HEK293 (cell line): ENCODE results near the gene GAST.
"Not testable (repeated sequence)": the region's sequence is repeated elsewhere in the genome, so short reads cannot be mapped to it uniquely, and the experiment has no call there.

ENCODE experiments used
- CTCF ChIA-PET: fragments of 350-600 bp; formaldehyde crosslinking; extraction: SDS; loops from one replicate; lab custom pipeline; 2021; ENCODE audit warnings: antibody characterized with exemption; lab: Yijun Ruan, JAX
- POLR2A ChIA-PET: fragments of 300-600 bp; formaldehyde crosslinking; extraction: SDS; loops from one replicate; lab custom pipeline; 2020; ENCODE audit warnings: antibody characterized with exemption, inconsistent platforms; lab: Yijun Ruan, JAX
- H3K27ac ChIP-seq: fragments of 200-500 bp; sonication (Bioruptor generic); 2 replicates; pipeline ENCODE4 v1.5.1; 2014; ENCODE audit warnings: low read depth, low read length, control low read depth, inconsistent platforms; ENCODE audit errors: extremely low read depth
- H3K36me3 ChIP-seq, 2 experiments: fragments of 200-500 bp in 1 of 2; sonication (Bioruptor generic) in 1 of 2; 1 replicate in 1 of 2; 2 replicates in 1 of 2; pipeline ENCODE4 v1.5.1; 2014 to 2017; ENCODE audit warnings: inconsistent platforms in 2 of 2, low read length in 2 of 2; ENCODE audit not compliant: control insufficient read depth in 2 of 2, insufficient read depth in 1 of 2
- H3K4me1 ChIP-seq: fragments of 200-500 bp; sonication (Bioruptor generic); 2 replicates; pipeline ENCODE4 v1.5.1; 2014; ENCODE audit warnings: mild to moderate bottlenecking, low read length, inconsistent platforms; ENCODE audit not compliant: control insufficient read depth, insufficient read depth
- H3K4me3 ChIP-seq: 2 replicates; pipeline ENCODE4 v1.5.1; 2011; ENCODE audit warnings: low read depth, mild to moderate bottlenecking, control low read depth, low read length, moderate library complexity
- H3K9me3 ChIP-seq: fragments of 200-500 bp; sonication (Bioruptor generic); 2 replicates; pipeline ENCODE4 v1.5.1; 2014; ENCODE audit warnings: low read depth, low read length, inconsistent platforms; ENCODE audit not compliant: control insufficient read depth, insufficient read depth
- FEZF1 ChIP-seq: fragments of 450-650 bp; formaldehyde crosslinking; IDR thresholded peaks from 2 replicates; pipeline ENCODE4 v1.5.1; 2016; ENCODE audit warnings: missing biosample characterization, missing genetic modification characterization
- IKZF3 ChIP-seq: fragments of 450-650 bp; IDR thresholded peaks from 2 replicates; pipeline ENCODE4 v1.5.0; 2018; ENCODE audit warnings: missing biosample characterization, mild to moderate bottlenecking, missing genetic modification characterization, moderate library complexity
- MZF1 ChIP-seq: fragments of 450-650 bp; formaldehyde crosslinking; IDR thresholded peaks from 2 replicates; pipeline ENCODE4 v1.5.1; 2017; ENCODE audit warnings: missing biosample characterization, missing genetic modification characterization, borderline replicate concordance
- RBAK ChIP-seq: fragments of 450-650 bp; formaldehyde crosslinking; IDR thresholded peaks from 2 replicates; pipeline ENCODE4 v1.5.1; 2016; ENCODE audit warnings: missing biosample characterization, missing genetic modification characterization
- REPIN1 ChIP-seq: fragments of 450-650 bp; formaldehyde crosslinking; IDR thresholded peaks from 2 replicates; pipeline ENCODE4 v1.5.1; 2017; ENCODE audit warnings: missing biosample characterization, missing genetic modification characterization, low read depth
- TCF7L2 ChIP-seq: IDR thresholded peaks from 2 replicates; pipeline ENCODE4 v1.6.1; 2011; ENCODE audit warnings: low read depth, mild to moderate bottlenecking, inconsistent platforms, low read length, moderate library complexity, borderline replicate concordance
- ZFP69B ChIP-seq: fragments of 450-650 bp; formaldehyde crosslinking; IDR thresholded peaks from 2 replicates; pipeline ENCODE4 v1.5.1; 2016; ENCODE audit warnings: missing biosample characterization, missing genetic modification characterization
- ZNF10 ChIP-seq: fragments of 450-650 bp; formaldehyde crosslinking; IDR thresholded peaks from 2 replicates; pipeline ENCODE4 v1.5.1; 2017; ENCODE audit warnings: missing biosample characterization, missing genetic modification characterization
- ZNF112 ChIP-seq: fragments of 450-650 bp; formaldehyde crosslinking; IDR thresholded peaks from 2 replicates; pipeline ENCODE4 v1.5.0; 2017; ENCODE audit warnings: missing biosample characterization, missing genetic modification characterization
- ZNF248 ChIP-seq: fragments of 450-650 bp; formaldehyde crosslinking; IDR thresholded peaks from 2 replicates; pipeline ENCODE4 v1.5.1; 2017; ENCODE audit warnings: missing biosample characterization, missing genetic modification characterization
- ZNF266 ChIP-seq: fragments of 450-650 bp; formaldehyde crosslinking; IDR thresholded peaks from 2 replicates; pipeline ENCODE4 v1.5.1; 2016; ENCODE audit warnings: missing biosample characterization, missing genetic modification characterization, low read depth
- ZNF274 ChIP-seq, 2 experiments: fragments of 200-500 bp in 1 of 2; fragments of 450-650 bp in 1 of 2; sonication (Bioruptor generic) in 1 of 2; formaldehyde crosslinking in 1 of 2; IDR thresholded peaks; 2 replicates each; pipeline versions ENCODE4 v1.5.1 to v1.6.1; 2014 to 2016; ENCODE audit warnings: borderline replicate concordance in 1 of 2, inconsistent platforms in 1 of 2, low read length in 1 of 2, missing biosample characterization in 1 of 2, missing genetic modification characterization in 1 of 2
- ZNF335 ChIP-seq: fragments of 450-650 bp; formaldehyde crosslinking; conservative IDR thresholded peaks from 2 replicates; pipeline ENCODE4 v1.5.1; 2016; ENCODE audit warnings: missing biosample characterization, missing genetic modification characterization
- ZNF530 ChIP-seq: fragments of 450-650 bp; formaldehyde crosslinking; IDR thresholded peaks from 2 replicates; pipeline ENCODE4 v1.5.1; 2016; ENCODE audit warnings: low read depth, missing biosample characterization, missing genetic modification characterization
- ZNF558 ChIP-seq: fragments of 450-650 bp; formaldehyde crosslinking; IDR thresholded peaks from 2 replicates; pipeline ENCODE4 v1.5.1; 2016; ENCODE audit warnings: missing biosample characterization, missing genetic modification characterization
- TF ChIP-seq, protein P1 (sequence below): fragments of 450-650 bp; formaldehyde crosslinking; IDR thresholded peaks from 2 replicates; pipeline ENCODE4 v1.5.1; 2016; ENCODE audit warnings: missing biosample characterization, missing genetic modification characterization
- TF ChIP-seq, protein P2 (sequence below): fragments of 450-650 bp; formaldehyde crosslinking; IDR thresholded peaks from 2 replicates; pipeline ENCODE4 v1.5.1; 2016; ENCODE audit warnings: missing biosample characterization, missing genetic modification characterization
- TF ChIP-seq, protein P3 (sequence below): IDR thresholded peaks from 2 replicates; pipeline ENCODE4 v1.6.1; 2011; ENCODE audit warnings: mild to moderate bottlenecking, low read depth, low read length, borderline replicate concordance
- TF ChIP-seq, protein P4 (sequence below): fragments of 450-650 bp; formaldehyde crosslinking; IDR thresholded peaks from 2 replicates; pipeline ENCODE4 v1.5.1; 2016; ENCODE audit warnings: missing biosample characterization, missing genetic modification characterization

GAST gene

DNA sequence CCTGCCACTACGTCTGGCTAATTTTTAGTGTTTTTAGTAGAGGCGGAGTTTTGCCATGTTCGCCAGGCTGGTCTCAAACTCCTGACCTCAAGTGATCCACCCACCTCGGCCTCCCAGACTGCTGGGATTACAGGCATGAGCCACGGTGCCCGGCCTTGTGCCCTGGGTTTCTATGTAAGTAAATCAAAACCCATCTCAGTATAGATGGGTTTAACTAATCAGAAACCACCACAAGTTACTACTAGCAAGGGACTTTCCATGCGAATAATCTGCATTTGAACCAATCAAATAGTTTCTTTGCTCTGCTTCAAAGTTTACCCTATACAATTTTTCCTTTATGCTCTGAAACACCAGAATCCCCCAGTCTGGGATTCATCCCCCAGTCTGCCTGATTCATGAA lies 40.0 kb upstream of the GAST start:
- CTCF ChIA-PET = interaction anchor here (0.6 to 1.1 kb wide), 2 partner anchors 9 to 123 kb away, joined by 3 read pairs; no protein-coding TSS in a partner anchor
- Histone ChIP-seq H3K4me3 (no peak overlapping the region), H3K36me3 (no peaks in the 10 kb centered on the region), H3K4me1 (no peaks in the 10 kb centered on the region), H3K9me3 (no peaks in the 10 kb centered on the region), H3K27ac (no peak overlapping the region)
- POLR2A ChIA-PET = interaction anchor here (1.1 to 2.3 kb wide), 2 partner anchors 16 to 17 kb away, joined by 3 to 18 read pairs; partner anchors contain the start of gene EIF1
- TF ChIP-seq, protein P1, sequence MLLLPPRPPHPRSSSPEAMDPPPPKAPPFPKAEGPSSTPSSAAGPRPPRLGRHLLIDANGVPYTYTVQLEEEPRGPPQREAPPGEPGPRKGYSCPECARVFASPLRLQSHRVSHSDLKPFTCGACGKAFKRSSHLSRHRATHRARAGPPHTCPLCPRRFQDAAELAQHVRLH (tag by site-specific recombination) = no peak
- no peak for TF ChIP-seq ZNF112 (tag by site-specific recombination)
- no peak for TF ChIP-seq REPIN1 (tag by site-specific recombination)
- no peak for TF ChIP-seq ZNF530 (tag by site-specific recombination)
- TF ChIP-seq, protein P2, sequence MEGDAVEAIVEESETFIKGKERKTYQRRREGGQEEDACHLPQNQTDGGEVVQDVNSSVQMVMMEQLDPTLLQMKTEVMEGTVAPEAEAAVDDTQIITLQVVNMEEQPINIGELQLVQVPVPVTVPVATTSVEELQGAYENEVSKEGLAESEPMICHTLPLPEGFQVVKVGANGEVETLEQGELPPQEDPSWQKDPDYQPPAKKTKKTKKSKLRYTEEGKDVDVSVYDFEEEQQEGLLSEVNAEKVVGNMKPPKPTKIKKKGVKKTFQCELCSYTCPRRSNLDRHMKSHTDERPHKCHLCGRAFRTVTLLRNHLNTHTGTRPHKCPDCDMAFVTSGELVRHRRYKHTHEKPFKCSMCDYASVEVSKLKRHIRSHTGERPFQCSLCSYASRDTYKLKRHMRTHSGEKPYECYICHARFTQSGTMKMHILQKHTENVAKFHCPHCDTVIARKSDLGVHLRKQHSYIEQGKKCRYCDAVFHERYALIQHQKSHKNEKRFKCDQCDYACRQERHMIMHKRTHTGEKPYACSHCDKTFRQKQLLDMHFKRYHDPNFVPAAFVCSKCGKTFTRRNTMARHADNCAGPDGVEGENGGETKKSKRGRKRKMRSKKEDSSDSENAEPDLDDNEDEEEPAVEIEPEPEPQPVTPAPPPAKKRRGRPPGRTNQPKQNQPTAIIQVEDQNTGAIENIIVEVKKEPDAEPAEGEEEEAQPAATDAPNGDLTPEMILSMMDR (tag by site-specific recombination) = no peak
- no peak for TF ChIP-seq IKZF3 (tag by site-specific recombination)
- TF ChIP-seq ZNF248 (tag by site-specific recombination) = no peak
- TF ChIP-seq TCF7L2 = no peak
- TF ChIP-seq ZNF10 = no peak
- no peak for TF ChIP-seq ZNF335 (tag by site-specific recombination)
- TF ChIP-seq FEZF1 = no peak
- TF ChIP-seq, protein P3, sequence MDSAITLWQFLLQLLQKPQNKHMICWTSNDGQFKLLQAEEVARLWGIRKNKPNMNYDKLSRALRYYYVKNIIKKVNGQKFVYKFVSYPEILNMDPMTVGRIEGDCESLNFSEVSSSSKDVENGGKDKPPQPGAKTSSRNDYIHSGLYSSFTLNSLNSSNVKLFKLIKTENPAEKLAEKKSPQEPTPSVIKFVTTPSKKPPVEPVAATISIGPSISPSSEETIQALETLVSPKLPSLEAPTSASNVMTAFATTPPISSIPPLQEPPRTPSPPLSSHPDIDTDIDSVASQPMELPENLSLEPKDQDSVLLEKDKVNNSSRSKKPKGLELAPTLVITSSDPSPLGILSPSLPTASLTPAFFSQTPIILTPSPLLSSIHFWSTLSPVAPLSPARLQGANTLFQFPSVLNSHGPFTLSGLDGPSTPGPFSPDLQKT = no peak
- no peak for TF ChIP-seq ZNF274 (IDR thresholded peaks at IDR 0.05; ENCODE audit: low read length)
- no peak for TF ChIP-seq ZNF274 (tag by site-specific recombination; IDR thresholded peaks at IDR 0.05; ENCODE audit: borderline replicate concordance)
- no peak for TF ChIP-seq MZF1
- TF ChIP-seq, protein P4, sequence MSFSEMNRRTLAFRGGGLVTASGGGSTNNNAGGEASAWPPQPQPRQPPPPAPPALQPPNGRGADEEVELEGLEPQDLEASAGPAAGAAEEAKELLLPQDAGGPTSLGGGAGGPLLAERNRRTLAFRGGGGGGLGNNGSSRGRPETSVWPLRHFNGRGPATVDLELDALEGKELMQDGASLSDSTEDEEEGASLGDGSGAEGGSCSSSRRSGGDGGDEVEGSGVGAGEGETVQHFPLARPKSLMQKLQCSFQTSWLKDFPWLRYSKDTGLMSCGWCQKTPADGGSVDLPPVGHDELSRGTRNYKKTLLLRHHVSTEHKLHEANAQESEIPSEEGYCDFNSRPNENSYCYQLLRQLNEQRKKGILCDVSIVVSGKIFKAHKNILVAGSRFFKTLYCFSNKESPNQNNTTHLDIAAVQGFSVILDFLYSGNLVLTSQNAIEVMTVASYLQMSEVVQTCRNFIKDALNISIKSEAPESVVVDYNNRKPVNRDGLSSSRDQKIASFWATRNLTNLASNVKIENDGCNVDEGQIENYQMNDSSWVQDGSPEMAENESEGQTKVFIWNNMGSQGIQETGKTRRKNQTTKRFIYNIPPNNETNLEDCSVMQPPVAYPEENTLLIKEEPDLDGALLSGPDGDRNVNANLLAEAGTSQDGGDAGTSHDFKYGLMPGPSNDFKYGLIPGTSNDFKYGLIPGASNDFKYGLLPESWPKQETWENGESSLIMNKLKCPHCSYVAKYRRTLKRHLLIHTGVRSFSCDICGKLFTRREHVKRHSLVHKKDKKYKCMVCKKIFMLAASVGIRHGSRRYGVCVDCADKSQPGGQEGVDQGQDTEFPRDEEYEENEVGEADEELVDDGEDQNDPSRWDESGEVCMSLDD (tag by site-specific recombination) = no peak
- no peak for TF ChIP-seq ZNF266 (tag by site-specific recombination)
- no peak for TF ChIP-seq ZNF558 (tag by site-specific recombination)
- no peak for TF ChIP-seq ZFP69B (tag by site-specific recombination)
- no peak for TF ChIP-seq RBAK

DNA sequence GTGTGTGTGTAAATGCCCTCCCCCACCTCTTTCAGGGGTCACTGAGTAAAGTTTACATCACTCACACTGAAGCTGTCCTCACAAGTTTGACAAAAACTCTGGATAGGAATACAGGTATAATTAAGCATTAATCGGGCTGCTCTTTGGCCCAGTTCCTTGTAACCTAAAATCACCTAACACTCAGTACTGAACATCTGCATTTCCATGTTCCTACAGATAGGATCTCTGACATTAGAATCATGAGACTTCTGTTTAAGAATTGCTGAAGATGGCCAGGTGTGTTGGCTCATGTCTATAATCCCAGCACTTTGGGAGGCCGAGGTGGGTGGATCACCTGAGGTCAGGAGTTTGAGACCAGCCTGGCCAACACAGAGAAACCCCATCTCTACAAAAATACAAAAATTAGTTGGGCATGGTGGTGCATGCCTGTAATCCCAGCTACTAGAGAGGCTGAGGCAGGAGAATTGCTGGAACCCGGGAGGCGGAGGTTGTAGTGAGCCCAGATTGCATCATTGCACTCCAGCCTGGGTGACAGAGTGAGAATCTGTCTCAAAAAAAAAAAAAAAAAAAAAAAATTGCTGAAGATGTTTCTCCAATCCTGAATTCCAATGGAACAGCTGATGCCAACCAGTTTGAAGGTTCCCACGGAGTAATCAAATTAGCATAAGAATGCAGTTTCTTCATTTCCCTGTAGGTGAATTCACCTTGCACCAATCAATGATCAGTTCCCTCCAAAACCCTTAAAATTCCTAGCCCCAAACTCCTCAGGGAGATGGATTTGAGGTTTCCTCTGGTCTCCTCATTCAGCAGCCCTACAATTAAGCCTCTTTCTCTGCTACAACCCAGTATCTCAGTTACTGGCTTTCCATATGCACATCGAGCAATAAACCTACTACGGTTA lies 36.7 kb upstream of the GAST start:
- CTCF ChIA-PET = interaction anchor here (0.6 to 9.2 kb wide), 3 partner anchors 9 to 127 kb away, joined by 3 to 126 read pairs (median 5); no protein-coding TSS in a partner anchor

More for the DNA sequence above, 36.7 kb upstream of the GAST start:
- H3K4me1 ChIP-seq, H3K36me3 ChIP-seq, H3K9me3 ChIP-seq, H3K27ac ChIP-seq, H3K4me3 ChIP-seq, POLR2A ChIA-PET: not testable (repeated sequence)
